Activated T-cell treated with anti-CD3 and anti-CD28 coated beads, Interleukin-2, amount 50 U/mL, for 4 hours (primary cell): ENCODE measurements around the gene GAS2L2. TPM values are rescaled to one million over a fixed set of nuclear protein-coding genes. Genes with fewer than 3 reads are reported as not detected.

ENCODE experiments used
- ATAC-seq, 2 donors: fragments of 200-7000 bp; cut with Tn5 transposase; one replicate each; pipeline ENCODE4 v1.10.0; 2021
- DNase-seq: peaks from one replicate; pipeline ENCODE4 v3.0.0-alpha.2; 2020
- H3K27me3 Mint-ChIP-seq: one replicate; pipeline ENCODE4 v1.8.0; 2021; ENCODE audit warnings: low read depth, mixed read lengths
- H3K36me3 Mint-ChIP-seq: one replicate; pipeline ENCODE4 v1.8.0; 2022; ENCODE audit warnings: mixed read lengths; ENCODE audit not compliant: insufficient read depth
- H3K4me1 Mint-ChIP-seq: one replicate; pipeline ENCODE4 v1.8.0; 2021; ENCODE audit warnings: low read depth, mixed read lengths
- H3K4me3 Mint-ChIP-seq: one replicate; pipeline ENCODE4 v1.8.0; 2021; ENCODE audit warnings: mild to moderate bottlenecking, moderate library complexity, mixed read lengths
- H3K9me3 Mint-ChIP-seq: one replicate; pipeline ENCODE4 v1.8.0; 2021; ENCODE audit warnings: mixed read lengths
- total RNA-seq, 3 donors: library from RNA; stranded (reverse); gene quantifications; one replicate each; pipeline ENCODE4 v1.2.1, GENCODE V29; 2021

The GAS2L2 gene
- total RNA-seq, 3 donors from 2014 or later: 0.05 TPM; not detected in 2

DNA sequence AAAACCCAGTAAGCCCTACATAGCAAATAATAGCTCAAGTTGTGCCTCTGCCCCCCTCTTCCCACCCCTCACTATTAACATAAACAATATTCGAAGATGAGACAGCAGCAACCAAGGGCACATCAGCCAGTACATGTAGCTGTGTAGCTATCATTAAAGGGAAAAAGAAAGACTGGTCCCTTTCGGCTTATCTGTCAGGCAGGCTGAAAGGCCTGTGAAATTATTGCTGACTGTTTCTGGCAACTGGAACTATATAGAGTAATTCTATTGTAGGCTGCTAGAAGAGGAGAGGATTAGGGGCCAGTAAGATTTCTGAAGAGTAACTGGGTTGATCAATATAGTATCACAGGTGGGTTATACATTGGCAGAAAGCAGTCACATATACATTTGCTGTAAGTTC lies 58.1 kb downstream of the GAS2L2 start:
- ATAC-seq (no peak), DNase-seq (no peak)
- no peaks in the 10 kb centered on the region for H3K4me1 Mint-ChIP-seq
- H3K27me3 Mint-ChIP-seq: no peaks in the 10 kb centered on the region
- no peaks in the 10 kb centered on the region for H3K9me3 Mint-ChIP-seq
- peaks cover 35% of the 10 kb centered on the region for H3K36me3 Mint-ChIP-seq
- H3K4me3 Mint-ChIP-seq: no peak overlapping the region

Other genes starting within 250 kb of the GAS2L2 start
- 10 to 100 TPM in 1 of 3 donors, 1 to 10 TPM in 2; 9.0 to 15.1 (median 9.1) TPM for gene SLFN12L, start 215.6 kb downstream of the GAS2L2 start, total RNA-seq
- not detected for gene SLFN14, start 192.4 kb downstream of the GAS2L2 start, total RNA-seq
- 1 to 10 TPM; 6.6 to 9.6 (median 9.0) TPM for gene PEX12, start 174.7 kb downstream of the GAS2L2 start, total RNA-seq
- gene AP2B1, start 165.9 kb downstream of the GAS2L2 start, total RNA-seq: 100 to 1,000 TPM; 119 to 129 (median 126) TPM
- 1 to 10 TPM; 2.6 to 4.3 (median 3.7) TPM for gene RASL10B, start 21.6 kb downstream of the GAS2L2 start, total RNA-seq
- not detected for gene C17orf50, start 7.6 kb upstream of the GAS2L2 start, total RNA-seq
- under 1 TPM in 2 of 3 donors, not detected in 1; 0.23 to 0.29 TPM for gene MMP28, start 42.4 kb upstream of the GAS2L2 start, total RNA-seq
- gene TAF15, start 56.2 kb upstream of the GAS2L2 start, total RNA-seq: 100 to 1,000 TPM; 215 to 249 (median 239) TPM
- under 1 TPM in 1 of 3 donors, not detected in 2; 0.21 TPM for gene HEATR9, start 115.7 kb upstream of the GAS2L2 start, total RNA-seq
- 10 to 100 TPM; 19.9 to 72.3 (median 64.7) TPM for gene CCL5, start 127.1 kb upstream of the GAS2L2 start, total RNA-seq
- not detected for gene RDM1, start 177.5 kb upstream of the GAS2L2 start, total RNA-seq
- gene LYZL6, start 190.5 kb upstream of the GAS2L2 start, total RNA-seq: not detected
- gene CCL16, start 228.3 kb upstream of the GAS2L2 start, total RNA-seq: not detected
- gene CCL14, start 233.5 kb upstream of the GAS2L2 start, total RNA-seq: not detected
- not detected for gene CCL15, start 248.3 kb upstream of the GAS2L2 start, total RNA-seq